GM18517 (cell line): Measurements from ENCODE around the gene EMX1.

Experiments used
- ATAC-seq: cut with Tn5 transposase; IDR thresholded peaks from one replicate; pipeline ENCODE4 v1.9.1; 2021; ENCODE audit warnings: mild to moderate bottlenecking, moderate library complexity; ENCODE audit not compliant: unreplicated experiment

EMX1 gene

DNA sequence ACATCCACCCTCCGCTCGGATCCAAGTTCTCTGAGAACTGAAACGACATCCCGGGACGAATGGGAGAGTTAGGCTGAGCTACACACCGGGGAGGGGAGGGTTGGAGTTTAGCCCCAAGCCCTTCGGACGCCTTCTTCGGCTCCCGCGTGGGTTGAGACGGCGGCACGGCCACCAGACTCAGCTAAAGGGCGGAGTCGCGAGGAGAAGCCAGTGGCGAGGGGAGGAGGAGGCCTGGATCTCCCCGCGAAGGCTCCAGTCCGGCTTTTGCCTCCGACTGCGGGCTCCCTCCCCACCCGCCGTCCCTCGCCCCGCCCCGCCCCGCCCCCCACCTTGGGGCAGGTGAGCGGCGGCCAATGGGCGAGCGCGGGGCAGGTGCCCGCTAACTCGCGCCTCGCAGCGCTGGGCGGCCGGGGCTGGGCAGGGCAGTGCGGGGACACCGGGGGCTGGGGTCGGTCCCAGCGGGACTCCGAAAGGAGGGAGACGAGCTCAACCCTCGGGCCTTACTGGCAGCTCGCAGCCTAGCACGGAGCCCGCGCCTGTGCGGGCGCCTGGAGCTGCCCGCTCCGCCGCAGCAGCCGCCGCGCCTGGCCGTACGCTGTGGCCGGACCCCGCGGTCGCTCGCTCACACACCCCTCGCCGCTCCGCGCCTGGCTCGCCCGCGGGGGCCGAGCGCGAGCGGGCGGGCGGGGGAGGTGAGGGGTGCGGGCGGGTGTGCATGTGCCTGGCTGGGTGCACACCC, at the start of gene EMX1:
EMX1 (plus strand) TSS at position 382 of the 739 bp plus-strand sequence; CDS start at position 716, 334 bp downstream.
- ATAC-seq = no peak

DNA sequence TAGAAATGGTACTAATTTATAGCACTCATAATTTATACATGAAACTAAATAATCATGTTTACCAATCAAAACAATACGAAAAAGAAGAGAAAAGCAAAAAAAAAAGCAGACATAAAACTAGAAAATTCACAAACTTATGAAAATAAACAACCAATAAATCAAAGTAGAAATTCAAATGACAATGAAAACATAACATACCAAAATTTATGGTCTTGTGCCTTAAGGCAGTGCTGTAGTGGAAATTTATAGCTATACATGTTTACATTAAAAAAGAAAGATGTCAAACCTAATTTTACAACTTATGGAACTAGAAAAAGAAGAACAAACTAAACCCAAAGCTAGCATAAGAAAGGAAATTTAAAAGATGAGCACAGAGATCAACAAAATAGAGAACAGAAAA, 46.3 kb upstream of the EMX1 start:
- ATAC-seq = no peak

DNA sequence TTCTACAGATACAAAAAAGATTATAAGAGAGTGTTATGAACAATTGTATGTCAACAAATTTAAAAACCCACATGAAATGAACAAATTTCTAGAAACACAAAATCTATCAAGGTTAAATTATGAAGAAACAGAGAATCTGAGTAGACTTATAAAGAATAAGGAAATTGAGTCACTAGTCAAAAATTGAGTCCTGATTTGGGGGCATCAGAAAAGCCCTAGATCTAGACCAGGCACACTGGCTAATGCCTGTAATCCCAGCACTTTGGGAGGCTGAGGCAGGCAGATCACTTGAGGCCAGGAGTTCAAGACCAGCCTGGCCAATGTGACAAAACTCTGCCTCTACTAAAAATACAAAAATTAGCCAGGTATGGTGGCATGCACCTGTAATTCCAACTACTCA, 45.4 kb upstream of the EMX1 start:
- no peak for ATAC-seq

GRCh38 chr2:72883356-72883962, 33.9 kb upstream of the EMX1 start:
- no peak for ATAC-seq

GRCh38 chr2:72886505-72887031, 30.8 kb upstream of the EMX1 start:
- ATAC-seq = no peak

GRCh38 chr2:72887032-72887739, 30.1 kb upstream of the EMX1 start, which contains the start of gene SPR:
SPR (plus strand) TSS chr2:72887408; CDS start chr2:72887433, 25 bp downstream.
- peak; percentile 79 for ATAC-seq

DNA sequence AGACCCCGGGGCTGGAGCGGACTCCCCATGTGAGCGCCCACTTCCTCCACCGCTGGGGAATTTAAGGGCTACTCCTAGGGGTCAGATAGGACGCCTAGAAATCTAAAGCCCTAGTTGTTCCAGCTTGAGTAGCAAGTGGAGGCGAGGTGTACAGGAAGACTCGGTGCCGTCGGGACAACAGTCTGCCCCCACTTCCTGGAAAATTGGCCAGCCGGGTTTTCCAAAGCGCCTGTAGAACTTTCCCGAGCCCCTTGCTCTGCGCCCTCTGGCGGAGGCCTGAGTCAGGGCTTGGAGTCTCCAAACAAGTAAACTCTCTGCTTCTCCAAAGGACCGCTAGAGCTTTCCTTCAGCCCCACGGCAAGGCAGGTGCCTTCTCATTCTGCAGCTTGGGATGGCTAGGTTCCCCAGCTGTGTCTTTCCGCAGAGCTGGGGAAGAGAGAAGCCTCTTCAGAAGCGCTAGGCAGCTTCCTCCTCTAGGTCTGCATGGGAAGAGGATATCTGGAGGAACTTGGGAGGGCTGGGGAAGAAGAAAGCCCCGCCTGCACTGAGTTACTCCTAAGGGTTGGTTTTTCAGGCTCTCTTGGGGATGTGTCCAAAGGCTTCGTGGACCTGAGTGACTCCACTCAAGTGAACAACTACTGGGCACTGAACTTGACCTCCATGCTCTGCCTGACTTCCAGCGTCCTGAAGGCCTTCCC, 29.4 kb upstream of the EMX1 start:
- peak; percentile 40 for ATAC-seq

DNA sequence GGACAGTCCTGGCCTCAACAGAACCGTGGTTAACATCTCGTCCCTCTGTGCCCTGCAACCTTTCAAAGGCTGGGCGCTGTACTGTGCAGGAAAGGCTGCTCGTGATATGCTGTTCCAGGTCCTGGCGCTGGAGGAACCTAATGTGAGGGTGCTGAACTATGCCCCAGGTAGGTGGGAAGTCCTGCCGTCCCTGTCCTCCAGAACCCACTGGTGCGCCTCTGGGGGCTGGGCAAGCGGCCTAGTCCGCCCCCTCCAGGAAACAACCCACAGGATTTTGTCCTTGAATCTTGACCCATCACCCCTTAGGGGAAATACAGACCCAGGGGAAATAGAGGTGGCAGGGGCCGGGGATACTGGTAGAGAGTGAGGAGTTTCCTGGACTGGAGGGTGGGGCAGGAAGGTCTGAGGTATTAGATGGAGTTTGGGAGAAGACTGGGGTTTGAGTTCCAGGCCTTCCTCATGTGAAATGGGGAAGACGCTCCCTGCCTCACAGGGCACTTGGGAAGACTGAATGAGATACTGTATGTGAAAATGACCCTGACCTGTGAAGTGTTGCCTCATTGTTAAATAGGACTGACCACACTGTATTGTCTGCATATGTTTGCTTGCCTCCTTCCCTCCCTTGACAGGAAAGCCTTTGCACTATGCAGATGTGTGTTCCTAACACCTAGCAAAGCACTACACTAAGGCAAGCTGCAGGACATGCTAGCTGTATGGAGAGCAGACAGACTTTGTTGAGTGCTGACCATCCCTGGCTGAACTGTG, 28.7 kb upstream of the EMX1 start:
- ATAC-seq = no peak

- ATAC-seq = no peak
Measured at GRCh38 chr2:72889991-72890390, 27.3 kb upstream of the EMX1 start.

DNA sequence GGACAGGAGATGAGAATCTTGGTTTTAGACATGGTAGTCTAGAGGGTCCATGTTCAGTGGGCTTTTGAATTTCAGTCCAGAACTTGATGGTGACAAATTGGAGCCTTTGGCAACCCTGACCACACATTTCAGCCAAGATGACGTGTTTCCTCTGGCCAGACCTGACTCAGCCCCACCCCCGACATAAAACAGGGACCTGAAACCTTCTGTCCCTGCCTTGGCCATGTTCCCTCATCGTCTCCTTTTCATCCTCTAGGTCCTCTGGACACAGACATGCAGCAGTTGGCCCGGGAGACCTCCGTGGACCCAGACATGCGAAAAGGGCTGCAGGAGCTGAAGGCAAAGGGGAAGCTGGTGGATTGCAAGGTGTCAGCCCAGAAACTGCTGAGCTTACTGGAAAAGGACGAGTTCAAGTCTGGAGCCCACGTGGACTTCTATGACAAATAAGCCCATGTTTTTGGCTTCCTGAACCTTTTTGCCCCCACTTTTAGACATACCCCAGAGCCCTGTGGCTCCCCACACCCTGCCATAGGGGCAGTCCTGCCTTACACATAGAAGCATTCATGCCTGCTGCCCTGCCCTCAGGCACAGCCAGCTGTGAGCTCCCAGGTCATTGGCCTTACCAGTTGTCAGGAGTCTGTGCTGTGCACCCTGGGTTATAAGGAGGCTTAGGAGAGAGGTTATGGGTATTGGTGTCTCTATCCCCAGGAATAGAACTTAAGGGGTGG, 26.1 kb upstream of the EMX1 start:
- ATAC-seq = no peak

DNA sequence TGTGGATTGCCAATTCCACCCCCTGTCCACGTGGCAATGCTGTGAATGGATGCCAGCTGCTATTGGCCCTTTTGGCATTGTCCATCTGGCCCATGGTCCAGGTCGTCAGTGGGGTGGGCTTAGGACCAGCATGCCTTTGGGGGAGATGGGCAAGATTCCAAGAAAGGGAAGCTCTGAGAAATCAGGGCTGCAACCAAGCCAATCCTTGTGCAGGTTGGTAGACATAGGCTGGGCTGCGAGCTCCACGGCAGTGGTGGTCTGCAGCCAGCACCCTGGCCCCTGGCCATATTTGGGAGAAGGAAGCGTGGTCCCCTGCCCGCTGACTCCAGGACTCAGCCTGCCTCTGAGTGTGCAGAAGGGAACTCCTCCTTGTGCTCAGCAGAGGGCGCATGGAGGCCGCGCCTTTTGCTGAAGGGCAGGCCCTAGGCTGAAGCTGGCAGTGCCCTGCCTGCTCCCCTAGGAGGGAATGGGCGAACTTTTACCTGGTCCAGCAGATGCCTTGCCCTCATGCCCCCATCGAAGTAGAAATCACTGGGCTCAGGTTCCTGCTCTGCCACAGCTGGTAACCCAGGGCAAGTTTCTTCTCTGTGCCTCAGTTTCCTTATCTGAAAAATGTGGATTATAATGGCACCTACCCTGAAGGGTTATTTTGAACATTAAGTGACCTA, 24.7 kb upstream of the EMX1 start:
- ATAC-seq = peak; percentile 67

- peak; percentile 68 for ATAC-seq
Measured at GRCh38 chr2:72893594-72894319, 23.6 kb upstream of the EMX1 start.

- no peak for ATAC-seq
Measured at GRCh38 chr2:72894514-72894913, 22.8 kb upstream of the EMX1 start.

GRCh38 chr2:72895154-72895553, 22.2 kb upstream of the EMX1 start:
- ATAC-seq = no peak

DNA sequence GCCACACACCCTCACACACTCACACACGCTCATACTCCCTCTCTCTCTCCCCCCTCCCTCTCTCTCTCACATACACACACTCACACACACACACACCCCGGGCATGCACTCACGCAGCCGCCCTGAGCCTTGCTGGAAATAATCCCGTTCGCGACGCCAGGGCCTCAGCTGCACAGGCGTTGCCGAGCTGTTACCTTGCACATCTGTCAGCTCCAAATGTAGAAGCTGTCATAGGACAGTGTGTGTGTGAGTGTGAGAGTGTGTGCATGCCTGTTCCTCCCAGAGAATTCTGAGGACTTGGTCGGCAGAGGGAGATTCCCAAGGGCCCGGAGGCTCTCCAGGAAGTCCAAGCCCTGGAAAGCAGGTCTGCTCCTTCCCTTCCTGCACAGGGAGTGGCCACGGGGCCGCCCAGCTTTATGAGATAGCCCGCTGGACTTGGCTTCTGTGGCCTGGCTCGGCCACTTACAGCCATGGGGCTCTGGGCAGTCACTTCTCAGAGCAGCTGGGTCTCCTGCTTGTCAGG, 21.5 kb upstream of the EMX1 start:
- ATAC-seq = no peak

- no peak for ATAC-seq
Measured at GRCh38 chr2:72896446-72896845, 20.9 kb upstream of the EMX1 start.

- ATAC-seq = no peak
Measured at GRCh38 chr2:72897785-72898584, 19.3 kb upstream of the EMX1 start.

- ATAC-seq = no peak
Measured at GRCh38 chr2:72898585-72898906, 18.8 kb upstream of the EMX1 start.
